NCI-H748 (cell line): Measurements from ENCODE around the gene CFAP299.
A peak's percentile ranks its signal among the peaks of the same experiment; 100 is the strongest.

Source experiments
- DNase-seq: peaks from one replicate; lab custom pipeline; 2025; ENCODE audit not compliant: unreplicated experiment; lab: John Stamatoyannopoulos, UW

CFAP299 gene

DNA sequence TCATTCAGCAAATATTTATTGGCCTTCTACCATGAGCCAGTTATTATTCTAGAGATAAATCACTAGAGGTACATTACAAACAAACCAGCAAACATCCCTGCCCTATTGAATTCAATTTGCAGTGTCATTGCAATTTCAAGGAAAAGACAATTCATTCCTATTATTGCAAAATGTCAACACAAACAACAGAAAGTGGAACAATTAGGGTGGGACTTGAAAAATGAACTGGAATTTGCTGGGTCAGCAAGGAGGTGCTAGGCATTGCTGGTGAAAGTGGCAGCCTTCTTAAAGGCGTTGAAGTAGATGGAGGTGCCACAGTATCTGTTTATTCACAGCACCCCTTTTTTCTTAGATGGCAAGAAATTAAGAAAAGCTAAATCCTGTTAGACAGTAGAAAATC lies 470.9 kb downstream of the CFAP299 start:
- peak; percentile 1 for DNase-seq

DNA sequence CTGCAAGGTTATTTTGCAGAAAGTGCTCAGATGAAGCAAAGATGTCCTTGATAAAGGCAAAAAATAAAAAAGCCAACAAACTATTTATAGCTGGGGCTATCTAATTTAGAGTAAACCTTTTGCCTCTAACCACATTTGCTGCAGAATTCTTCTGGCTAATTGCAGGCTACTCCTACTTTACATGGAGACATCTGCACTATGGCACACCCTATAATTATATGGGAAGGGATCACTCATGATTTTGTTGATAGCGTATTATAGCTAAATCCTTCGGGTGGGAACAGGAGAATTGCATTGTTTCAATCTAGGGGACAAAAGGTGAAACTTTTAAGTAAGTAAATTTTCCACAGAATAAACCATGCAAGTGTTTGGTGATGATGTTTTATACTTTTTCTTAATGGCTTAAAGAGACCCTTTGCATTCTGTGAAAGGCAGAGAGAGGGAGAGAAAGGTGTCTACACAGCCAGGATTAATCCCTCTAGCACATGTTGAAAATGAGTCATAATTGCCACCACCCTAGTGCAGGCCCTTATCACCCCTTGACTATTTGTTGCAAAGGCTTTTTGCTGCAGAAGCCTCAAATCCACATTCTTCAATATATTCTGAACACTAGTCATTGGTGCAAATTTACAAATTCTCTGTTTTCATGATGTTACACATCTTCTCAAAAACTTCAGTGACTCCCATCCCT lies 473.7 kb downstream of the CFAP299 start:
- DNase-seq = peak; percentile 42

DNA sequence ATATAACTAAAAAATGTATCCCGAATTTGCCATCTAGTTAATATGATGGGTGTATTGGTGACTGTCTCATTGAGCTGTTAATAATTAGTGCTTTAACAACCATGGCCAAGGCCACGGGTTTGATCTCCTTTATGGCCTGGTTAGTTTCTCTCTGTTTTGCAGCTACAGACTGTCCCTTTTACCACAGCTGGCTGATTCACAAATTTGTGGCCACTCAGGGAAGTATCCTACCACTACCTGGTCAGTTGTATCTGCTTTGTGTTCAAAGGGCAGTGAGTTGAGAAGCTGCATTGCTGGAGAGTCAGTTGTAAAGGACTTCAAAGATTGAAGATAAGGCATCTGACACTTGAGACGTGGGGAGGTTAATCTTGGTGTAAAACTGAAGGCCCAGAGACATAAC lies 475.9 kb downstream of the CFAP299 start:
- DNase-seq = no peak

DNA sequence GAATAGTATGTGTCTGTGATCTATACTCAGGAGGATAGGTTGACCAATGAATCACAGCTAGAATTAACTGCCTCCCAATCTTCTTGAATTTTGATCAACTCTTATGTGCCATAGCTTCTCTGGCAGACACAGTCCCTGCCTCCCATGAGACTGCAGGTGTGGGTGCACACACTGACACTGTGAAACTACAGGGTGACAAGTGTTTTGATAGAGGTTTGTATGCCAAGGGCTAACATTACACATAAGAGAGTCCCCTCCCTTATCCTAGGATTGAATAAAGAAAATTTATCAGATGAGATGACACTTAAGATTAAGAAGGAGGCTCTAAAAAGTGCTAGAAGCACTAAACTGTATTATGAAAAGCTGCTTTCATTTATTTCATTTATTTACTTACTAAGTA lies 476.6 kb downstream of the CFAP299 start:
- no peak for DNase-seq

DNA sequence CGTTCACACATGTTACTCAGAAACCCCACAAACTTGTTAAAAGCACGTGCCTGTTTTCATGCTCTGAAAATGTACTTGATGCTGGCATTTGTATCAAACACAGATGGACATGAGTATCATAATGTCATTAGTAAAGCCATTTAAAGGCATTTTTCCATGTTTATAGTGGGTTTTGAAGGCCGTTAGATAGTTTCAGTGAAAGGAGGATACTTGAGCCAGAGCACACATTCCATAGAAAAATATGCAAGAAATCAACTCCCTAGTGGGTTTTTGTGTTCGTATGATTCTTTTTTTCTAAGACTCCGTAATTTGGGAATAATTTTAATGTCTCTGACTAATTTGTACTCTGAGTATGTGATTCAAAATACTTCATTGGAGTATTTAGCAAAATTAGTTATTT lies 478.7 kb downstream of the CFAP299 start:
- no peak for DNase-seq

DNA sequence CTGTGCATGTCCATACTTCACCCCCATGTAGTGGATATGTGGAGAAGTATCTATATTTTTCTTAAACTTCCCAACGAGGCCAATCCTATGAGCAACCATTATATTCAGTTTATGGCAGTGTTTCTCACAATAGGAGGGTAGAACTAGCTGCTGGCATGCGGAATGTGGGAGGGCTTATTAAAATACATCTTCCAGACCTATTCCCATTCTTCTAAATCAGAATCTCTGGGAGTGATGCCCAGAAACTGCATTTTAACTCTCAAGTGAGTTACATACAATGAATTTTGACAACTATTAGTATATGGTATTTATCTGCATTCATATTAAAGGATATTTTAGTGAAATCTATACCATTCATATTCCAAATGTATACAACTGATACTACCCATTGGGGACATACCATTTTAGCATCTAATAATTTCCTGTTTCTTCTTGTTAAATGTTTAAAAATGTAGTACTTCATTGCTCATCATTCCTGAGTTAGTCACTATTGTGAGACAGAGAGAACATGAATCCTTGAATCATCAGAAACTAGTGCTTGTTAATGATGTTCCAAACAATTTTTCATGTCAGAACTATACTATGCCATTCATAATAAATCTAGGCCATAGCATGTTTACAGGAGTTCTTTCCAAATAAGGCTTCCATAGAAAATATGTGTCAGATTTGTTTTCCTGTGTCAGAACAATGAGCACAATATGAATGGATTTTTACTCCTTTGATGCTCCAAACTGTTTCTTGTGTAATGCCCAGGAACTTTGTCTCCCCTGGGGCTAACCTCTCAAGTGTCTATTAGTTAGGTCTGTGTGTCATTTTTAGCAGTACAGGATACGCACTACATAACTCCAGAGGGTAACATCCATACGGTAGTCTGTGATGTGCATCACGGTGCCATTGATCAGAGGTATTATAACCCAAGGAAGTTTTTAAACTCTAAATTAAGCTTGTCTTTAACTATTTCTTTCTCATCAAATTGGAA lies 496.1 kb downstream of the CFAP299 start:
- no peak for DNase-seq

DNA sequence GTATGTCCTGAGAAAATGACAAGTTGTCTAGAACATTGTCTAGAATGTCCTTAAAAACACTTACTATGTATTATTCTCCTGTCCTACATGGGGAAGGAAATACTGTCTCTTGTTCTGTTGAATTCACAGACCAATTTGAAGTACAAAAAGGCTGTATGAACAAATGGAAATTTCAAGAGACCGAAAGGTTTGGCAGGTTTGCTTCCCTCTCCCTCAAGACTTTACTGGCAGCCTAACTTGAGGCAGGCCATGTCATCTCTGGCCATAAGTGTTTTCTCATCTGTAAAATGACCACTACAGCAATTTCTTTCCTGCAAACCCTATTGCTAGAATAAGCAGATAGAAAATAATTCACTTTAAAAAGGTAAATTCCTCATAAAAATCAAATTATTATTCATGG lies 503.8 kb downstream of the CFAP299 start:
- DNase-seq = no peak

DNA sequence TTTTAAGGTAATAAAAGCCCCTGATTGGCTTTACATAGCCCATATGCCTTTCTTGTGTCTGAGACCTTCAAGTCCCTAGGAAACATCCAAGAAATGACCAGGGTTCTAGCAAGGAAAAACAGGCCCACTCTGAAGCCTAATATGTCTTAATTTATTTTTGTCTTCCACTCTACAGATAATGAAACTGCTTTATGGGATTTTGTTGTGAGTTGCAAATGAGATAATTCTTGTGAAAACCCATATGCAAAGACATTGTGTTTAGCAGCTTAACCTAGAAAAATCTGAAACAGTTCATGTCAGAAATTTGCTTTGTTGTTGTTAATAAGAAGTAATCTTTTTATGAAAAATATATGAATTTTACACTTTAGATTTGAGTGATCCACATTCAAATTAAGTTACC lies 504.3 kb downstream of the CFAP299 start:
- no peak for DNase-seq

DNA sequence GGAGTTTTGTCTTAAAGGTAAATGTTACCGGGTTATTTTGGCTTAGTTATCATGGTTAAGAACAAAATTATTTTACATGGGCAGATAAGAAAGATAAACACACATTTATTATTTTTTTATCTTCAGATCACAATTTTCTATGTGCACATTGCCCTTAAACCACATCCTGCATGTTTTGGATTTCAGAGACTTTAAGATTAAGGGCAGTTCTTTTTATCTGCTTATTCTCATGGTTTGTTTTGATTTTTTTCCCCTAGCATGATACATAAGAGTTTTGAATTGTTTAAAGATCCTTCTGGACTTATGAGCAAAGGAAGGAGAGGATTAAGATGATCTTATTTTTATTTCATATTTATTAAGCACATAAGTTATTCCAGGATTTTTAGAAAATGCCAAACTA lies 504.9 kb downstream of the CFAP299 start:
- no peak for DNase-seq

DNA sequence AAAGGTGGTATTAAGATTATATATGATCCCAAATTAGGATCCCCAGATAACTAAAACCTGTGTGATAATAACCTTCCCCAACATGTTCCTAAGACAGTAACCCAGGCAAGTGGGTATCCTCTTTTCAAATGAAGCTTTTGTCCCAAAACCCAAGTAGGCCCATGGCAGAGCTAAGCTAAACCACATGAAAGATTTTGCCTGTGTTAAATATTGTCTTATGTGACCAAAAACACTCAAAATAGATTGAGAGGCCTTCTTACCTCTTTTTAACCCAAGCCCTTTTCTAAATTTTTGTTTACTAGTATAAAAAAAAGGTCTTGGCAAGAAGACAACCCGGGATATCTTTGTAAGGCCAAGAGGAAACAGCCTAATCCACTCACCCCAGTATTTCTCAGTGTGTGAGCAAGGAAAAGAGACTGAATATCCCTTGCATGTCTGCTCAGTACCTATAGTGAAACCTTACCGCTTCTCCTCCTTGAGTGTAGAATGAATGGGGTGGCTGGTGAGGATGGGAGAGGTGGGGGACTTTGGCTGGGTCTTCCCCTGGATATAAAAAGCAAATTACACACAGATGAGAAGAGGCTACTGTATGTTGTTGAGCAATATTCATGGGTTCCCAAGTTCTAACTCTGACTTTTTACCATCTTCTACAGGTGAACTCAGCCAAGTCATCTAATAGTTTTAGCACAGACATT lies 506.2 kb downstream of the CFAP299 start:
- no peak for DNase-seq

DNA sequence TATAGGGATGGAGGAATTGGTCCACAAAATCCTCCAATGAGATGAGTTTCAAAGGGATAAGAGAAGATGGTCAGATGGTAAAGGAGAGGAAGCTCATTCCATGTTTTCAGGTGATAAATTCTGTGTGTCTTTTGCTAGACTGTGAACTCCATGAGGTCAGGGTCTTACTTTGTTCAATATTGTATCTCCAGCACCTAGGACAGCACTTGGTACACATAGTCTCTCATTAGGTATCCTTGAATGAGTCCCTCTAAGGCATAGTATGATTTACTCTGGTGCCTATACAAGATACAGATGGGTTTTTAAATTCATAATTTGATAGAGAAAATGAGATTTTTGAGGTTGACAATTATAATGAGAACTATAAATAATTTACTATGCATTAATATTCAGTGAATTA lies 510.7 kb downstream of the CFAP299 start:
- no peak for DNase-seq

DNA sequence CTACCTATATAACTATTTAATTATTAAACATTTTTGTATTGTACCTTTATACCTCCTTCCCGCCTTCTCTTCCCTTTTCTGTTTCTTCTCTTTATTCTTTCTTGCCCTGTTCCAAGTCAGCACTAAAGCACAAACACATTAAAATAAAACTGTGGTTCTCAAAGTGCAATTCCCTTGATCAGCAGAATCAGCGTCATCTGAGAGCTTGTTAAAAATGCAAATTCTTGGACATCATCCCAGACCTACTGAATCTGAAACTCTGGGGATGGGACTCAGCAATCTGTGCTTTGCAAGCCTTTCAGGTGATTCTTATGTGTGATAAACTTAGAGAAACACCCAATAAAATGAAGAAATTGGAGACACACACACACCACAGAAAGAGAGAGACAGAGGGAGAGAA lies 516.5 kb downstream of the CFAP299 start:
- DNase-seq = no peak

DNA sequence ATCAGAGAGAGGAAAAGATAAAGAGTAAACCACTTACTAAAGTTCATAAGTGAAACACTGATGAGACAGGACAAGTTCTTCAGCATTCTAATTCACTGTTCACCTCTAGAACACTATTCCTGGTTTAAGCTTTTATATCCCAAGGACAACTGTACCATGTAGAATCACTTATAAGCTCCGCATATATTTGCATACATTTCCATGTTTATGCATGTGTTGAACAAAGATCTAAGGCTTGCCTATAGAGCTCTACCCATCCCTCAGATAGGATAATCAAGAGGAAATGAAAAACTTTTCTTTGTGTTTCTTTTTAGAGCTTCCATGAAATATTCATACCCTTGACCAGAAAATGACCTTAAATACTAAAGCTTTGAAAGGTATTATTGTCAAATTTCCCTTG lies 538.0 kb downstream of the CFAP299 start:
- no peak for DNase-seq

DNA sequence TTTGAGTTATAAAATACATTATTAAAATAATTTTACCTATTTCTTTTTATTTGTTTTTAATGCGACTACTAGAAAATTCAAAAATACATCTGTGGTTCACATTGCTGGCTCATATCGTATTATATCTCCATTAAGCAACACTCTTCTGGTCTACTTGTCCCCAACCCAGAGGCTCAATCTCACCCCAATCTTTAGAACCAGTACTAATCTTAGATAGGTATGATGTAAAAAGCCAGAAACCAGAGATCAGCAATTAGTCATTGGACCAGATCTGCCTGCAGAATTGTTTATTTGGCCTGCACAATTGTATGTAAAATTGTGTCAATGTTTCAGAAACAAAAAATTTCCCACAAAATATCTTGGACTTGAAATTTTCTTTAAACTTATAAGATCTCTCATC lies 539.4 kb downstream of the CFAP299 start:
- DNase-seq = no peak

DNA sequence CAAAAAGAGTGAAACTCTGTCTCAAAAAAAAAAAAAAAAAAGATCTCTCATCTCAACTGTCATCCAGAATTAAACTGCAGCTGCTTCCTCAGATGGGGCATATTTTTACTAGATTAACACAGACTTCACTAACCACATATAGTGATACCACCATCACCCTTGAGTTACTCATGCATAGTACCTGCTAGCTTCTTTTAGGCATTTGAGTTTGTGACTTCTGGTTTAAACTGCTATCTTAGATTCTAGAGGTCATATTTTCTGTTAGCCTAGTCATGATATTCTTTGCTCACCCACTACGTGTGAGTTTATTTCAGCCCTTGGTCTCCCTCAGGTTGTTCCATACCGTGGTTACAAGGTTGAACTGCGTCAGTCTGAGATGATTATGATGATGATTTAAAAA lies 540.1 kb downstream of the CFAP299 start:
- no peak for DNase-seq

DNA sequence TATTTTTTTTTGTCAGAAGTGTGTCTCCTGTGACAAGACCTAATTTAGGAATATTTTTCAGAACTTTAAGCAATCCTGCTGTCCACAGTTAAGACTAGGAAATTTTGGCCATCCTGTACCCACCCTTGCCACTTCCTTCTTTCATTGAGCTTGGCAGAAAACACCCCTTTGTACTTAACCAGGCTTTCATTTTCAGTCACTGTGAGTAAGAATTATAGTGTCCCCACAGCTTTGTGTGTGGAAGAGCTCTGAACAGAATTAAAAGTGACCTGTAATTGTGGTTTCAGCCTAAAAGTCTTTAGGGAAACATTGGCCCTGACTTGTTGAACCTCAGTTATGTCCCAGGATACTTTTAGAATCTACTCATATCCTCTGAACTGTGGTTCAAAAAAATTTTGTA lies 541.3 kb downstream of the CFAP299 start:
- no peak for DNase-seq

DNA sequence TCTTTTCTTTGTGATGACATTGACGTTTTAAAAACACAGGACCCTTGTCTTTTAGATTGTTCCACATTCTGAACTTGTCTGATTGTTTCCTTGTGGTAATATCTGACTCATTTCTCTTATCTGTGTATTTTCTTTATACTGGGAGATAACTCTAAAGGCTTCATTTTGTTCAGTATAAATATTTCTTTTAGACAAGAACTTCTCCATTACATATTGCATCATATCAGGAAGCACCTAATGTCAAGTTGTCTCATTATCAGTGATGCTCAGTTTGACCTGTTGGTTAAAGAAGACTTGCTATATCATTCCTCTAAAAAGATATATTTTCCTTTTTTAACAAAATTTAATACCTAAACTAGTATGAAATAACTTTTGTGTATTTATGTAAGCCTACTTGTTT lies 542.7 kb downstream of the CFAP299 start:
- no peak for DNase-seq

DNA sequence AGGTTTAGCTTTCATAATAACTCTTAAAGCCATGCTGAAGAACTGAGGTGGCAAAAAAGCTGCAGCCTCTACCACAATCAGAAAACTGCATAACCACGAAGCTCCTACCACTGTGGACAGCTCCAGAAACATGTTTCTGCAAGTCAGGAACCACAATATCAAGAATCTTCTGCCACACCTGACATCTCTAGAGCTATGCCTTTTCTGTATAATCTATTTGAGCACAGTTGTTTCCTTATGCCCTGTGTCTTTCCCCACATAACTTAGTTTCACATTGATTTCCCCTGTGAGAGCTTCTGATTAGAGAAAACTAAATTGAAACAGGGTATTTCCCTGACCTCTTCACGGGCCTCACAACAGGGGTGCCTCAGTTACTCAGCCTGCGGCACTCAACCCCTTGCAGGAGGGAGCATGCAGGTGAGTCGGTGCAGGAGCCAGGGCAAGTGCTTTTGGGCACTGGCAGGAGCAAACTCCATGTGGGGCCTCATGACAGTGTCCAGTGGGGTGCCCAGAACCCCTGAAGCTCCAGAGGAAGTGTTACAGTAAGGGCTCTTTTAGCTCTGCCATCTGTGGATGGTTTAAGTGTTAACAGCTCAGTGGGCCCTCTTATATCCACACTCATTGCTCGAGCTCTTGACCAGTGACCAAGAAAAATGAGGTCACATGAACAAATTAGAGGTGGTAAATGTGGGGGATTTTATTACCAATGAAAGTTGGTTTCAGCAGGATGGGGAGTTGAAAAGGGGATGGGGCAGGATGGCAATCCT lies 562.2 kb downstream of the CFAP299 start:
- no peak for DNase-seq

DNA sequence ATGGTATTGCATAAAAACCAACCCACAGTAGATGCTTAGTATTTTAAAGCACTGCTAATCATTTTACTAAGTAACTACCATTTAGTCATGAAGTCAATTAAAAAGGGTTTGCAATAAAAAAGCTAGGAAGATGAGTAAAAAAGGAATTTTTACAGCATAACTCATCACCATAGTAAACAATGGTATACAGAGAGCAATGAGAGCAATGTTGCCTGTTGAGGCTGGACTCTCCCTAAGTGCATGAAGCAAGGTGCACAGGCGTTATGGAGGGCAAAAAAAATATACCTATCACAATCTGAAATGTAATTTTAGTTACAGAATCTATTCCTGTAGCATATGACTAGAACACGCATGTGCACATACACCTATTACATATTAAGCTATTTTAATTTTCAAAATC lies 565.4 kb downstream of the CFAP299 start:
- no peak for DNase-seq

DNA sequence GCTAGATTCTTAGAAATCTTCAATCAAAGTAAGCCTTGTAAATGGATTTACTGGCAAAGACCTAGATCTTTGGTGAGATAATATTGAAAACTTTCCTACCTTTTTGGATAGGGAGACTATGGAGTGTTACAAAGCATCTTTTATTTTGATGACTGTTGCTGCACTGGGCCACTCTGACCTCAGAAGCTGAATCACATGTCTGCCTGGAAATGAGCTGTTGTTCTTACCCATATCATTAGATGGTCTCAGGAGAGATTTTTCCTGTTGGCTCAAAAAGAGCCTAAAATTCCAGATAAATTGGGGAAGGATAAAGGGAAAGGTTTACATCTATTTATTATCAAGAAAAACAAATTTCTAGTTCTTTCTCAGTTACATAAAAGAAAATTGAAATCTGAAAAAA lies 567.5 kb downstream of the CFAP299 start:
- DNase-seq = no peak

DNA sequence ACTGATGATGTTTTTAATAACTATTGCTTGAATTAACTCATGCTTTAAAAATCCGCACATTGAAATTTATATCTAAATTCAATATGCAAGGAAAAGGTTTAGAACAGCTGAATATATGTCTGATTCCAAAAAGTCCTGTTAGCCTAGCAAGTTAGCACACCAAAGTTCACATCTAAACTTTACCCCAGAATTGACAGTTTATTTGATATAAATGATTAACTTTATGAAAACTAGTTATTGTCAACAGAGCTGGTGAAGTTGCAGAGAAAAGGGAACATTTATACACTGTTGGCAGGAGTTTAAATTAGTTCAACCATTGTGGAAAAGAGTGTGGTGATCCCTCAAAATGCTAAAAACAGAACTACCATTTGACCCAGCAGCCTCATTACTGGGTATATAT lies 574.4 kb downstream of the CFAP299 start:
- DNase-seq = no peak
